Dedifferentiated amniotic fluid mesenchymal stem cell (primary cell): ENCODE measurements around the gene LYG1.
A peak's percentile ranks its signal among the peaks of the same experiment; 100 is the strongest.
"Not testable (repeated sequence)": the region's sequence is repeated elsewhere in the genome, so short reads cannot be mapped to it uniquely, and the experiment has no call there.

ENCODE experiments used
- DNase-seq: peaks from one replicate; pipeline ENCODE4 v3.0.0-alpha.2; 2016; ENCODE audit errors: extremely low spot score

The LYG1 gene

GRCh38 chr2:99301097-99301496 is at the start of gene LYG1:
TSS of gene LYG1 (minus strand) at chr2:99301197. CDS start at chr2:99295670, 5,527 bp downstream.
- DNase-seq, result not testable (repeated sequence)

- DNase-seq, result no peak
These were observed 49.2 kb upstream of the LYG1 start for GRCh38 chr2:99350194-99350593.

GRCh38 chr2:99348173-99348572 is 47.2 kb upstream of the LYG1 start:
- no peak for DNase-seq

- no peak for DNase-seq
These were observed 45.2 kb upstream of the LYG1 start for GRCh38 chr2:99346218-99346617.

GRCh38 chr2:99345446-99345845 is 44.4 kb upstream of the LYG1 start:
- DNase-seq, result not testable (repeated sequence)

GRCh38 chr2:99342536-99342935 is 41.5 kb upstream of the LYG1 start:
- DNase-seq, result no peak

- DNase-seq, result no peak
These were observed 39.8 kb upstream of the LYG1 start for GRCh38 chr2:99340669-99341236.

- DNase-seq, result peak; percentile 24
These were observed 37.1 kb upstream of the LYG1 start for GRCh38 chr2:99338029-99338585.

GRCh38 chr2:99337113-99338028 is 36.4 kb upstream of the LYG1 start, which contains the start of gene EIF5B:
TSS of gene EIF5B (plus strand) at chr2:99337389. CDS start at chr2:99337555, 166 bp downstream.
- DNase-seq, result peak; percentile 92

- DNase-seq, result no peak
These were observed 35.8 kb upstream of the LYG1 start for GRCh38 chr2:99336804-99337112.

- DNase-seq, result peak; percentile 99
These were observed 35.2 kb upstream of the LYG1 start, which contains the start of gene TXNDC9 for GRCh38 chr2:99335911-99336803. TSS of gene TXNDC9 (minus strand) at chr2:99336333. CDS start at chr2:99333210, 3,123 bp downstream.

GRCh38 chr2:99325384-99325783 is 24.4 kb upstream of the LYG1 start:
- DNase-seq, result no peak

GRCh38 chr2:99317873-99318200 is 16.8 kb upstream of the LYG1 start:
- not testable (repeated sequence) for DNase-seq

- no peak for DNase-seq
These were observed 16.3 kb upstream of the LYG1 start for GRCh38 chr2:99317161-99317872.

- no peak for DNase-seq
These were observed 1.4 kb downstream of the LYG1 start for GRCh38 chr2:99299580-99299979.

- no peak for DNase-seq
These were observed 3.0 kb downstream of the LYG1 start for GRCh38 chr2:99297994-99298393.

- no peak for DNase-seq
These were observed 15.5 kb downstream of the LYG1 start for GRCh38 chr2:99285526-99285925.

GRCh38 chr2:99279969-99280695 is 20.9 kb downstream of the LYG1 start:
- no peak for DNase-seq

GRCh38 chr2:99278793-99279291 is 22.2 kb downstream of the LYG1 start:
- DNase-seq, result peak; percentile 71

- not testable (repeated sequence) for DNase-seq
These were observed 22.7 kb downstream of the LYG1 start for GRCh38 chr2:99278195-99278765.
